NCI-H2081 (cell line): Measurements from ENCODE around the gene TBC1D8B.

Experiments used
- DNase-seq, 2 experiments: peaks; one replicate each; lab custom pipeline; 2025; lab: John Stamatoyannopoulos, UW

The TBC1D8B gene

GRCh38 chrX:106898462-106898861, 96.0 kb downstream of the TBC1D8B start:
- peak; percentile 32 to 63 for DNase-seq

- no peak for DNase-seq
These were observed 96.8 kb downstream of the TBC1D8B start for GRCh38 chrX:106899276-106899675.

DNA sequence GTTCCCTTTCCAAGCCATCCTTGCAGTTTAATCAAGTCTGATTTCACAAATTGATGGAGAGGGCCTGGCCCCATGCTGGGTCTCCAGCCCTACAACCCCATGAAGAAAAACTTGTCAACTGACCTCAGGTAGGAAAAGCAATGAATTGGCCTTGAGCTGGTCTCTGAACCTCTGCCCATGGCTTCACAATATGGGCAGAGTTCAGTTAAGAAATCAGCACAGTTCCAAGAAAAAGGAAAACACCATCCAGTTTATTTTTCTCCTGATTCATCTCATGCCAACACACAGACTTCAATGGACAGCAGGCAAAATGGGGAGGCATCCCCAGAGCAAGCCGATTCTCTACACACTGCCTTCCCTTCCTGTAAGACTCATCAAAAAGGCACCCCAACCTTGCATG, 97.4 kb downstream of the TBC1D8B start:
- no peak for DNase-seq

GRCh38 chrX:106901341-106901740, 98.9 kb downstream of the TBC1D8B start:
- no peak for DNase-seq

DNA sequence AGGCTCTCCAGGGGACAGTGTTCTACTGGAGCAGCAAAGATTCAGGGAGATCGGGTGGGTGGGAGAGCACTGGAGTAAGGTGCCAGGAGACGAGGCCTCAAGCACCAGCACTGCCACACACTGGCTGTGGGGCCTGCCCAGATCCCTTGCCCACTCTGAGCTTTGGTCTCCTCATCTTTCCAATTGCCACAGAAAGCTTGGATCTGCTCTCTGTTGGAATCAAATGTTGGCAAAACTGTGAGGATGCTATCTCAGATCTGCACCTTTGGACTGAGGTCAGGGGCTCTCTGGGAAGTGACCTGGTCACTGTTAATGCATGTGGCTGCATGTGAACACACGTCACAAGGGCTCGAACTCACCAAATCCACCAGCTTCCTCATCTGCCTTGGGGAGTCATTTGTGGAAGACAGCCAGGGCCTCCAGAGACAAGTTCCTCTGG, 99.3 kb downstream of the TBC1D8B start:
- DNase-seq, result no peak

DNA sequence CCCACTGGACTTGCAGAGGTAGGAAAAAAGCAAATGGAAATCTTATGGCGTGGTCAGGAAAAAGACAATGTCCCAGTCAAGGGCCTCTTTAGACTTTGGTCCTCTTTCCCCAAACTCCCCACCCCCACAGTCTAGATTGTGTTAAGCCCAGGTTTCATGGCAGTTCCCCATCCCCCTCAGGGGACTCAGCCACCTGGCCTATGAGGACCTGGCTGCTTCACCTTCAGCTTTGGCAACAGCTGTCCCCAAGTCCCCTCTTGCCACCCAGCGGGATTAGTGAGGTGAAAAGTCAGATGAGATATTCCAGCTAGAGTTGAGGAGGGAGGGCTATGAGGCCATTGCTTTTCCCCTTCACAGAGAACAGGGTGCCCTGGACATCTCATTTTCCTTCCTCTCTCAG, 100.2 kb downstream of the TBC1D8B start:
- DNase-seq, result no peak

GRCh38 chrX:106903291-106903824, 100.9 kb downstream of the TBC1D8B start, which contains the start of gene RIPPLY1:
Gene RIPPLY1 (minus strand): TSS chrX:106903341. CDS start chrX:106903287, 54 bp downstream.
- no peak for DNase-seq

DNA sequence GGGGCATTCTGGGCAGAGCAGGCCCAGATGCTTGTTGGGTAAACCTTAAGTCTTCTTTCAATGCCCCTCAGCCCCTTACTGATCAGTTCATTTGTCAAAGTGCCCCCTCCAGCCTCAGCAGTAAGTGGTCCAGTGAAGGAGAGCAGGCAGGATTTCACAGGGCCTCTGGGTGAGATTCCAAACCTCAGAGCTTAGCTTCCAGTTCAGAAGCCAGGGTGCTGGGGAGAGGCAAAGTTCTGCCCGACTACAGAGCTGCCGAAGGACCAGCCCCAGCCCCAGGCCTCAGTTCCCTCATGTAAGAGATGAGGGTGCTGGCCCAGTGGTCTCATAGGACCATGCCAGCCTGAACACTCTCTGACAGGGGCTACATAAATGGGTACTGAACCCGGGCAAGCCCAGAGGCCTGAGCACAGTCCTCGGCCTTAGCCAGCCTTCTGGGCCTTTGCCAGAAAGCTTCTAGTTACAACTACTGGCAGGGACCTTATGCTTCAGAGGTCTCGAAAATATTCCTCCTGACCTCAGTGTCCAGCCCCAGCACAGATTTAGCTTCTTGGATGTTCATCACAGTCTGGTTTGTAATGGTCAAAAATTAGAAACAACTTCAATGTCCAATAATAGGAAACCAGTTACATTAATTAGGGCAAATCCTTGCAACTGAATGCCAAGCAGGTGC, 101.5 kb downstream of the TBC1D8B start:
- no peak for DNase-seq

- no peak for DNase-seq
These were observed 102.7 kb downstream of the TBC1D8B start for GRCh38 chrX:106905064-106905708.

GRCh38 chrX:106906361-106906760, 103.9 kb downstream of the TBC1D8B start:
- DNase-seq, result no peak

GRCh38 chrX:106912864-106913263, 110.4 kb downstream of the TBC1D8B start:
- DNase-seq, result no peak

DNA sequence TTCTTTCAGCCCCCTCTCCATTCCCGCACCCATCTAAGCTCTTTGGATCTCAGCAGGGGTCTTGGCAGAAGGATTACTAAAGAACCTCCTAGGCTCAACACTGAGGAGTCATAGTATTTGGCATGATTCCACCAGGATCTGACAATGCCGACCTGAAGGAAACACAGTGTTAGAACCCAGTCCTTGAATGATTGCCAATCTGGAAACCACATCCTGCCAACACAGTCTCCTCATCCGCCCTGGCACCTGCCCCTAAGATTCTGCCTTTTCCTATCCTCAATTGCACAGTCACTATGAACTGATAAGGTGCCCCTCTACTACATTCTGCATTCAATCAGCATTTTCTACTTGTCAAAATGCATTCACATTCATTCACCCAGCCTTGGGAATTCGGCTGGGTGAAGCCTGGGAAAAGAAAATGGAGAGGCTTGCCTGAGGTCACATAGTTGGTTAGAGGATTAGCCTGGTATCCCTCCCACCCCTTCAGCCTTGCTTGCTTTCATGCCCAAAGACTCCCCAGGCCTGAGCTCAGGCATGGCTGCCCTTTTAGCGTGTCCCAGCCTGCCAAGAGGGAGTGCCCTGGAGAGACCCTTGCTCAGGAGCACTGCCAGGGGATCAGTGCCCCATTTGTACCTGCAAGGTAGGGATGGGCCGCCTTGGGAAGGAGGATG, 115.5 kb downstream of the TBC1D8B start:
- peak in 1 of 2 experiments; percentile 34 for DNase-seq

GRCh38 chrX:106919932-106920452, 117.5 kb downstream of the TBC1D8B start, which contains the start of gene CLDN2:
Gene CLDN2 (plus strand): TSS chrX:106920402. CDS start chrX:106928229, 7,827 bp downstream.
- no peak for DNase-seq

DNA sequence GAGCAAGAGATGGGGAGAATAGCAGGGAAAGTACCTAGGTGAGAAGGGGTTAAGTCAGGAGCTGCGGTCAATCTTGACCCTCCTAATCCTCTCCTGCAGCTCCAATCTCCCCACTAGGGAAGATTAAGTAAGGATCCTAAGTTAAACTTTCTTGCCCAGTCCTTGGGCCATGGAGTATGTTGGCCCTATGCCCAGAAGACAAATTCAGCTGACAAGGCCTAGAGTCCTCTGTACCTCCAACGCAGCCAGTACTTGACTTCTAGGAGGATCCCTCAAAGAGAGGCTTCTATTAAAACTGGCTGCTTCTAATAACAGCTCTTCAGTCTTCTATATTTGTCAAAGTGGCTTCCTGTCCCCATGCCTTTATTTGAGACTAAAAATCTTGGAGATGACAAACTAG, 119.2 kb downstream of the TBC1D8B start:
- DNase-seq, result no peak
